Retinal pigment epithelial cell (primary cell): ENCODE results near the gene ADAMTSL5.

Experiments
- DNase-seq: peaks from one replicate; pipeline ENCODE4 v3.0.0-alpha.2; 2010; ENCODE audit warnings: low read depth
- H3K4me3 ChIP-seq: 2 replicates; pipeline ENCODE4 v1.5.1; 2011; ENCODE audit warnings: mild to moderate bottlenecking, low read length, control low read depth, moderate library complexity
- TF ChIP-seq, protein P1 (sequence below): conservative IDR thresholded peaks from 2 replicates; pipeline ENCODE4 v1.5.1; 2011; ENCODE audit warnings: low read depth, low read length, control low read depth, inconsistent platforms

Gene ADAMTSL5, protein sequence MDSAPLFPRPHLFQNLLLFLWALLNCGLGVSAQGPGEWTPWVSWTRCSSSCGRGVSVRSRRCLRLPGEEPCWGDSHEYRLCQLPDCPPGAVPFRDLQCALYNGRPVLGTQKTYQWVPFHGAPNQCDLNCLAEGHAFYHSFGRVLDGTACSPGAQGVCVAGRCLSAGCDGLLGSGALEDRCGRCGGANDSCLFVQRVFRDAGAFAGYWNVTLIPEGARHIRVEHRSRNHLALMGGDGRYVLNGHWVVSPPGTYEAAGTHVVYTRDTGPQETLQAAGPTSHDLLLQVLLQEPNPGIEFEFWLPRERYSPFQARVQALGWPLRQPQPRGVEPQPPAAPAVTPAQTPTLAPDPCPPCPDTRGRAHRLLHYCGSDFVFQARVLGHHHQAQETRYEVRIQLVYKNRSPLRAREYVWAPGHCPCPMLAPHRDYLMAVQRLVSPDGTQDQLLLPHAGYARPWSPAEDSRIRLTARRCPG

DNA sequence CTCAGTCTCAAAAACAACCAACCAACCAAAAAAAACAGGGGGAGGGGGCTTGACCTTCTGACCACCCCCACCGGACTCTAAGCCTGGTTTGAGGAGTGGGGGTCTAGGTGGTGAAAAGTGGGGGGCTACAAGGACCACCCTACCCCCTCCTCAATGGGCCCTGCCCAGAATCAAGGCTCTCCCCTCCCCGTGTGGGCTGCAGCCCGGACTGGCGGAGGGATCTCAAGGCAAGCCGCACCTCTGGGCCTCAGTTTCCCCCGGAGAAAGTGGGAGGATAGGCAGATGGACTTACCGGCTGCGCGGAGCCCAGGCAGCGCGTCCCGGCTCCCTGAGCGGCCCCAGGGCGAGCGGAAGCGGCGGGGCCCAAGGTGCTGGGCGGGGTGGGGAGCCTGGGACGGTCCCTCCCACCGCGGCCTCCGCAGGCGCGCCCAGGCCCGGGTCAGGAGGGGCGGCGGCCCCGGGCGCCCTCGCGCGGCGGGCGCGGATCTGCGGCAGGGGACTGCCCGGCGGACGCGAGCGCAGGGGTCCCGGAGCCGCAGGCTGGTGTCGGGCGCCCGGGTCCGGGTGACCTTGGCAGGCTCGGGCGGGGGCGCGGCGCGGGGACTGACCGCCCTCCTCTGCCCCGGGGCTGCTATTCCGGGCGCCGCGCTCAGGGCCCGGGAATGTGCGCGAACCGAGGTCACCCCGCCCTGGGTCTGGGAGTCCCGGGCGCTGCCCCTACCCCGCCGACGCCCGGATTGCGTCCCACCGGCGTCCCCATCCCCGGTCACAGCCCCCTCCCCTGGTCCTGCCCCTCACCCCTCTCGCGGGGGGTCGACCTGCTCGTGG, at the start of gene ADAMTSL5:
Gene ADAMTSL5, minus strand, starts transcription at position 349 of the 828 bp plus-strand sequence. CDS start 2,076 bp downstream, outside the sequence.
- DNase-seq, result no peak
- TF ChIP-seq, protein P1, sequence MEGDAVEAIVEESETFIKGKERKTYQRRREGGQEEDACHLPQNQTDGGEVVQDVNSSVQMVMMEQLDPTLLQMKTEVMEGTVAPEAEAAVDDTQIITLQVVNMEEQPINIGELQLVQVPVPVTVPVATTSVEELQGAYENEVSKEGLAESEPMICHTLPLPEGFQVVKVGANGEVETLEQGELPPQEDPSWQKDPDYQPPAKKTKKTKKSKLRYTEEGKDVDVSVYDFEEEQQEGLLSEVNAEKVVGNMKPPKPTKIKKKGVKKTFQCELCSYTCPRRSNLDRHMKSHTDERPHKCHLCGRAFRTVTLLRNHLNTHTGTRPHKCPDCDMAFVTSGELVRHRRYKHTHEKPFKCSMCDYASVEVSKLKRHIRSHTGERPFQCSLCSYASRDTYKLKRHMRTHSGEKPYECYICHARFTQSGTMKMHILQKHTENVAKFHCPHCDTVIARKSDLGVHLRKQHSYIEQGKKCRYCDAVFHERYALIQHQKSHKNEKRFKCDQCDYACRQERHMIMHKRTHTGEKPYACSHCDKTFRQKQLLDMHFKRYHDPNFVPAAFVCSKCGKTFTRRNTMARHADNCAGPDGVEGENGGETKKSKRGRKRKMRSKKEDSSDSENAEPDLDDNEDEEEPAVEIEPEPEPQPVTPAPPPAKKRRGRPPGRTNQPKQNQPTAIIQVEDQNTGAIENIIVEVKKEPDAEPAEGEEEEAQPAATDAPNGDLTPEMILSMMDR, result no peak

DNA sequence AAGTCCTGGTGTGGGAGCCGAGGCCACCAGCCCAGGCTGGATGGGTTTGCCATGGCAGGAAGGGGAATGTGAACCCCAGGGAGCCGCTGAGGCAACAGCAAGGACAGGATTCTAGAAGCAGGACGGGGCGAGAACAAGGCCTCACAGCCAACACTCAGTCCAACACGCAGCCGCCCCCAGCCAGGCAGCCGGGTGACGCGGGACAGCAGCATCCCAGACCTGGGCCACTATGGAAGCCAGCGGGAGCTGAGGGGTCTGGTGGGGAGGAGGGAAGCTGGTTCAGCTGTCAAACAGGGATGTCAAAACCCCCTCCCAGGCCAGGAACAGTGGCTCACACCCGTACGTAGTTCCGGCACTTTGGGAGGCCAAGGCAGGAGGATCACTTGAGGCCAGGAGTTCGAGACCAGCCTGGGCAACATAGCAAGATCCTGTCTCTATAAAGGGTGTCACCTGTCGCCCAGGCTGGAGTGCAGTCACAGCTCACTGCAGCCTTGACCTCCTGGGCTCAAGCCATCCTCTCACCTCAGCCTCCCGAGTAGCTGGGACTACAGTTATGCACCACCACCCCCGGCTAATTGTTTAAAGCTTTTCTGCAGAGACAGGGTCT, 48.5 kb upstream of the ADAMTSL5 start:
- no peak for DNase-seq
- TF ChIP-seq, protein P1, result no peak
- no peak overlapping the region for H3K4me3 ChIP-seq

More for the DNA sequence above, at the start of gene ADAMTSL5:
- peak within 1 kb of the TSS; percentile 40 for H3K4me3 ChIP-seq

DNA sequence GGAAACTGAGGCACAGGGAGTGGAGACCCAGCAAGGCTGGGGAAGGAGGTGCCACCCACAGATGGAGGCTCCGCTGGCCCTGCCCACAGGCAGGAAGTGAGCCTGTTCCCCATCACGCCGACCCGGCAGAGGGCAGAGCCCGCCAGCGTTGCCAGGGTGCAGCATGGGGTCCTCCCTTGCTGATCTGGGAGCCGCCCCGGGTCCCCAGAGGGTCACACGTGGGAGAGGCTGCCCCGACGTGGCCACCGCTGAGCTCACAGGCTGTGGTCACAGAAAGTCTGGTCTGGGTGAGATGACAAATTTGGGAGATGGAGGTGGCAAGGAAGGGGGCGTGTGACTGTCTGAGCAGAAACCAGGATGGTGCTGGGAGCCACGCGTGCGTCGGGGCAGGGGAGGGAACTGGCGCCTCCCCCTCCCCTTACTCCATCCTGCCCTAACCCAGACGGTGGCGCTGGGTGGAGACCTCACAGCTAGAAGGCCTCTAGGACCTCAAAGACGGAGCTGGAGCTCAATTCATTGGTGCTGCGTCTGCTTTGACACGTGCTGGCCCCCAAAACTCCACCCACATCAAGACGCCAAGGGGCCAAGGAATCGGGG, 47.6 kb upstream of the ADAMTSL5 start:
- DNase-seq, result no peak
- TF ChIP-seq, protein P1, result no peak
- no peak overlapping the region for H3K4me3 ChIP-seq

DNA sequence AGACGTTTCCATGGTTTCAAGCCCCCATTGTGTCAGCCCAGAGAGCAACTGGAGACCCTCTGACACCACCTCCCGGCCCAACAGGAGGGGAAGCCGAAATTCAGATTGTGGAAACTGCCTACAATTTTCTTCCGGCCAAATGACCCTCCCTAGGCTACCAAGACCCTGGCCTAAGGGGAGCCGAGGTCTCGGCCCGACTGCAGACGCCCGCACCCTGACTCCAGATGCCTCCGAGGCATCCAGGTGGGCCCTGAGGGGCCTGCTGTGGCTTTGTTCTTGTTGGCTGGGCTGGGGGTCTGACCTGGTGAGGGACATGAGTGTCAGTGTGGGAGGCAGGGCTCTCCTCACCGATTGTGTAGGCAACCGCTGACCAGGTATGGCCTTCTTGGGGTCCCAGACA, 45.7 kb upstream of the ADAMTSL5 start:
- TF ChIP-seq, protein P1, result no peak
- no peak overlapping the region for H3K4me3 ChIP-seq
- no peak for DNase-seq

DNA sequence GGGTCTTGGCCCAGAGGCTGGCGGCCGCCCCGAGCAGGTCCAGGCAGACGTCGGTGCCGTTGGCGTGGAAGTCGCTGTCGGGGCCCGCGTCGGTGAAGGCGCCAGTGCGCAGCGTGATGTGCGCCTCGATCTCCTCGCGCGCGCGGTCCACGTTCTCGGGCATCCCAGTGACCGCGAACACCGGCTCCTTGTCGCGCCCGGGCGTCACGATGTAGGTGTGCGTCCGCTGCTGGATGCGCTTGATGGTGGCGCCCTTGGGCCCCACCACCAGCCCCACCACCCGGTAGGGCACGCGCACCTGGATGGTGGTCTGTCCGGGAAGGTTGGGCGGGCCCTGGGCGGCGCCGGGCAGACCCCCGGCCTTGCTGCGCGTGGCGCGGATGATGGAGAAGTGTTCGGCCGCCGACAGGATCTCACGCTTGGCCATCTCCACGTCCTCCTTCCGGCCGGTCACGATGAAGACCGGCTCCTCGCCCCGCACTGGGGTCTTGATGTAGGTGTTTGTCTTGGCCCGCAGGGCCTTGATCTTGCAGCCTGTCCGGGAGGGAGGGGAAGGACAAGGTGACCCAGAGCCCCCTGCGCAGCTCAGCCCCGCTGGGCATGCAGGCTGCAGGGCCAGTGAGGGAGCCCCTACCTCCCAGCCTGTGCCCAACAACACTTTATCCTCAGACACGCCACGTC, 43.7 kb upstream of the ADAMTSL5 start:
- no peak for DNase-seq
- TF ChIP-seq, protein P1, result no peak
- H3K4me3 ChIP-seq, result no peak overlapping the region
